ENCODE measurements around the gene UBAP2.

DNA sequence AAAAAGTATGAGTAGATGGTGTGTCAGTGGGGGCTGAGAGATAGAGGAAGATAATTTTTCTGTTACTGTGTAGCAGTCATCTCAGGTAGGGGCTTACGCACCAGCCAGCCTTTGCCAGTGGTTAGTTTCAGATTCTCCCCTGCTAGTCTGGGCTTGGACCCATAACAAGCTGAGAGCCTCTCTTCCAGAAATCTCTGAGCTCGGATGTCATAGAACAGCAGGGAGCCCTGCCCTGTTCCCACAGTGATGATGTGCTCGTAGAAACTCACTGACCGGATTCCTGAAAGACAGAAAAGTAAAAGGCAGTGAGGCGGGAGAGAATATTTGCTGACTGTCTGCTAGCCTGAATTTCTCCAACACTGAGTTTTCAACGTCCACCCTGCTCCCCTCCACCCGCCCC is 40.6 kb upstream of the UBAP2 start:
- no peak for TF ChIP-seq POLR2A (IDR thresholded peaks at IDR 0.05)
- TF ChIP-seq, protein P1, sequence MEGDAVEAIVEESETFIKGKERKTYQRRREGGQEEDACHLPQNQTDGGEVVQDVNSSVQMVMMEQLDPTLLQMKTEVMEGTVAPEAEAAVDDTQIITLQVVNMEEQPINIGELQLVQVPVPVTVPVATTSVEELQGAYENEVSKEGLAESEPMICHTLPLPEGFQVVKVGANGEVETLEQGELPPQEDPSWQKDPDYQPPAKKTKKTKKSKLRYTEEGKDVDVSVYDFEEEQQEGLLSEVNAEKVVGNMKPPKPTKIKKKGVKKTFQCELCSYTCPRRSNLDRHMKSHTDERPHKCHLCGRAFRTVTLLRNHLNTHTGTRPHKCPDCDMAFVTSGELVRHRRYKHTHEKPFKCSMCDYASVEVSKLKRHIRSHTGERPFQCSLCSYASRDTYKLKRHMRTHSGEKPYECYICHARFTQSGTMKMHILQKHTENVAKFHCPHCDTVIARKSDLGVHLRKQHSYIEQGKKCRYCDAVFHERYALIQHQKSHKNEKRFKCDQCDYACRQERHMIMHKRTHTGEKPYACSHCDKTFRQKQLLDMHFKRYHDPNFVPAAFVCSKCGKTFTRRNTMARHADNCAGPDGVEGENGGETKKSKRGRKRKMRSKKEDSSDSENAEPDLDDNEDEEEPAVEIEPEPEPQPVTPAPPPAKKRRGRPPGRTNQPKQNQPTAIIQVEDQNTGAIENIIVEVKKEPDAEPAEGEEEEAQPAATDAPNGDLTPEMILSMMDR (IDR thresholded peaks at IDR 0.05), result no peak

All from tibial nerve (tissue), 3 donors.